Pancreas (tissue), 10 donors: ENCODE results near the gene CELSR2. TPM values are rescaled to one million over a fixed set of nuclear protein-coding genes. Genes with fewer than 3 reads are reported as not detected.

Experiments
- ATAC-seq, 4 donors: fragments of 200-7000 bp; cut with Tn5 transposase; one replicate each; pipeline versions ENCODE4 v1.8.0 to v1.9.1; 2020; ENCODE audit warnings: mild to moderate bottlenecking in 4 of 4, moderate library complexity in 4 of 4
- DNase-seq, 6 donors: peaks; one replicate each; pipeline ENCODE4 v3.0.0-alpha.2; 2020
- FAIRE-seq: peaks from 2 replicates; lab custom pipeline; 2012; peaks lifted over from hg19 to GRCh38; lab: Jason Lieb, UNC
- H3K27ac ChIP-seq, 4 donors: fragments of 200-600 bp; sonication (generic); 1 replicate in 3 of 4; 2 replicates in 1 of 4; pipeline versions ENCODE4 v1.5.0 to v1.8.0; 2020
- H3K27me3 ChIP-seq, 4 donors: fragments of 200-600 bp; one replicate each; pipeline ENCODE4 v1.8.0; 2021
- H3K36me3 ChIP-seq, 3 donors: fragments of 200-600 bp; sonication (generic) in 1 of 3; one replicate each; pipeline versions ENCODE4 v1.5.0 to v1.8.0; 2020 to 2021
- H3K4me1 ChIP-seq, 3 donors: fragments of 200-600 bp; one replicate each; pipeline ENCODE4 v1.8.0; 2021
- H3K4me3 ChIP-seq, 4 donors: fragments of 200-600 bp; sonication (generic) in 2 of 4; one replicate each; pipeline versions ENCODE4 v1.5.0 to v1.8.0; 2020 to 2021
- H3K9me3 ChIP-seq, 4 donors: fragments of 200-600 bp; one replicate each; pipeline ENCODE4 v1.8.0; 2021
- CTCF ChIP-seq, 4 donors: fragments of 200-600 bp; sonication (generic) in 3 of 4; IDR thresholded peaks; one replicate each; pipeline versions ENCODE4 v1.5.0 to v1.8.0; 2021; ENCODE audit warnings: antibody characterized with exemption in 4 of 4
- whole genome bisulfite sequencing, 2 donors: extraction: QIAGEN DNeasy Blood & Tissue Kit; methylation state at CpG; one replicate each; pipeline ENCODE4 v1.1.7; 2013; 5-methylcytosine and 5-hydroxymethylcytosine counted together
- intact Hi-C, 3 donors: fragments of 100-400 bp; cut with DNase I; formaldehyde crosslinking; loops; one replicate each; pipeline versions ENCODE4 v1.11.1 to v1.14.2; 2022
- polyA plus RNA-seq, 2 donors: library from polyadenylated mRNA; stranded (reverse); fragments of 200-250 nt; gene quantifications; one replicate each; pipeline ENCODE4 v1.2.3, GENCODE V29; 2013
- total RNA-seq, 6 donors: library from RNA; stranded (reverse); fragmentation: NEBNext Ultra II Directional in 4 of 6; extraction: Animal tissue kit (Norgen Biotek cat#: 25700) in 4 of 6; gene quantifications; one replicate each; pipeline versions ENCODE4 v1.2.1 to v1.2.4, GENCODE V29; 2021 to 2023
- donor health status: healthy with polysubstance abuse.
- donor health status: DM: no; HTN: no; CAD: no; lungs with moderate emphysema.
- donor health status: DM: no; HTN: no; CAD: no.
- donor health status: control.
- donor health status: control.
- donor health status: Bipolar disorder and iron deficiency.
- donor health status: DM: yes; HTN: yes; CAD: no.
- donor health status: DM: no; HTN: no; CAD: no.
- donor health status: DM: no; HTN: no; CAD: no.
- donor health status: DM: yes; HTN: yes; CAD: no.

Gene CELSR2
- total and polyA plus RNA-seq, 8 donors = 4.0 to 8.5 (median 5.1) TPM

GRCh38 chr1:109206339-109206738, 43.0 kb upstream of the CELSR2 start:
- no peak for FAIRE-seq
- no peak for TF ChIP-seq CTCF (IDR thresholded peaks at IDR 0.05)
- ATAC-seq = peak in 1 of 4 donors; percentile 8
- peaks cover 0 to 8% (median 0%) of the 10 kb centered on the region in 3 donors for H3K4me1 ChIP-seq
- WGBS, 2 donors = 33 to 36% methylated on average over 2 of the region's 2 CpGs
- H3K27me3 ChIP-seq = no peaks in the 10 kb centered on the region
- no peak overlapping the region for H3K27ac ChIP-seq
- H3K9me3 ChIP-seq = no peaks in the 10 kb centered on the region
- no peak for DNase-seq
- no peak overlapping the region for H3K4me3 ChIP-seq
- H3K36me3 ChIP-seq = peaks cover 0 to 7% (median 0%) of the 10 kb centered on the region in 3 donors
- intact Hi-C loops = no loop called here

- Histone ChIP-seq H3K9me3 (no peaks in the 10 kb centered on the region), H3K4me1 (peaks cover 0 to 8% (median 0%) of the 10 kb centered on the region in 3 donors), H3K27ac (no peak overlapping the region), H3K27me3 (no peaks in the 10 kb centered on the region), H3K4me3 (no peak overlapping the region), H3K36me3 (peaks cover 0 to 5% (median 0%) of the 10 kb centered on the region in 3 donors)
- intact Hi-C loops = no loop called here
- TF ChIP-seq CTCF (IDR thresholded peaks at IDR 0.05) = no peak
- FAIRE-seq = no peak
- ATAC-seq = peak in 1 of 4 donors; percentile 6
- WGBS, 2 donors = 84 to 85% methylated on average over 7 of the region's 7 CpGs
- DNase-seq = no peak
These were observed 41.8 kb upstream of the CELSR2 start for GRCh38 chr1:109207467-109208103.

GRCh38 chr1:109208394-109208793, 40.9 kb upstream of the CELSR2 start:
- no peak for DNase-seq
- H3K4me3 ChIP-seq = no peak overlapping the region
- no peak for FAIRE-seq

GRCh38 chr1:109208836-109209463, 40.4 kb upstream of the CELSR2 start:
- intact Hi-C loops = no loop called here
- H3K27me3 ChIP-seq = no peaks in the 10 kb centered on the region
- ATAC-seq (no peak), DNase-seq (no peak), FAIRE-seq (no peak)
- H3K9me3 ChIP-seq = no peaks in the 10 kb centered on the region
- H3K27ac ChIP-seq = no peak overlapping the region
- H3K4me1 ChIP-seq = peaks cover 0 to 11% (median 0%) of the 10 kb centered on the region in 3 donors
- 37% methylated on average over 9 of the region's 9 CpGs for WGBS, 2 donors
- no peak for TF ChIP-seq CTCF (IDR thresholded peaks at IDR 0.05)
- H3K4me3 ChIP-seq = peak overlapping the region in 1 of 4 donors; percentile 18
- H3K36me3 ChIP-seq = no peaks in the 10 kb centered on the region

More at GRCh38 chr1:109208394-109208793, 40.9 kb upstream of the CELSR2 start:
- no peak for TF ChIP-seq CTCF (IDR thresholded peaks at IDR 0.05)
- Histone ChIP-seq H3K4me1 (peaks cover 0 to 11% (median 0%) of the 10 kb centered on the region in 3 donors), H3K36me3 (no peaks in the 10 kb centered on the region), H3K27ac (no peak overlapping the region), H3K9me3 (no peaks in the 10 kb centered on the region), H3K27me3 (no peaks in the 10 kb centered on the region)
- ATAC-seq = peak in 1 of 4 donors; percentile 21
- intact Hi-C loops = no loop called here
- 50 to 60% methylated on average over 7 of the region's 7 CpGs for WGBS, 2 donors

GRCh38 chr1:109210058-109210457, 39.3 kb upstream of the CELSR2 start:
- TF ChIP-seq CTCF (IDR thresholded peaks at IDR 0.05) = no peak
- no peak overlapping the region for H3K4me3 ChIP-seq
- no peaks in the 10 kb centered on the region for H3K27me3 ChIP-seq
- ATAC-seq = no peak
- no peaks in the 10 kb centered on the region for H3K36me3 ChIP-seq
- no peak overlapping the region for H3K27ac ChIP-seq
- H3K9me3 ChIP-seq = no peaks in the 10 kb centered on the region
- DNase-seq = no peak
- WGBS, 2 donors = 67 to 80% methylated on average over 8 of the region's 8 CpGs
- intact Hi-C loops = no loop called here
- peaks cover 0 to 13% (median under 1%) of the 10 kb centered on the region in 3 donors for H3K4me1 ChIP-seq
- FAIRE-seq = no peak
